Endothelial cell (in vitro differentiated cells): ENCODE measurements around the gene CREB5. TPM values are rescaled to one million over a fixed set of nuclear protein-coding genes. Genes with fewer than 3 reads are reported as not detected.

Source experiments
- DNase-seq: peaks from one replicate; pipeline ENCODE4 v3.0.0; 2021; ENCODE audit warnings: low spot score
- H3K27ac Mint-ChIP-seq: one replicate; pipeline ENCODE4 v1.8.0; 2021; ENCODE audit warnings: mixed read lengths, inconsistent platforms; ENCODE audit not compliant: unreplicated experiment
- H3K27me3 Mint-ChIP-seq: one replicate; pipeline ENCODE4 v1.8.0; 2021; ENCODE audit warnings: mild to moderate bottlenecking, moderate library complexity, mixed read lengths, inconsistent platforms; ENCODE audit not compliant: unreplicated experiment
- H3K36me3 Mint-ChIP-seq: one replicate; pipeline ENCODE4 v1.8.0; 2021; ENCODE audit warnings: mild to moderate bottlenecking, low read depth, mixed read lengths, inconsistent platforms; ENCODE audit not compliant: unreplicated experiment
- H3K4me1 Mint-ChIP-seq: one replicate; pipeline ENCODE4 v1.8.0; 2021; ENCODE audit warnings: mild to moderate bottlenecking, mixed read lengths, inconsistent platforms; ENCODE audit not compliant: unreplicated experiment
- H3K4me3 Mint-ChIP-seq: one replicate; pipeline ENCODE4 v1.8.0; 2021; ENCODE audit warnings: mild to moderate bottlenecking, mixed read lengths, inconsistent platforms; ENCODE audit not compliant: unreplicated experiment
- H3K9me3 Mint-ChIP-seq: one replicate; pipeline ENCODE4 v1.8.0; 2021; ENCODE audit warnings: mixed read lengths, inconsistent platforms; ENCODE audit not compliant: unreplicated experiment
- long read RNA-seq: library from polyadenylated mRNA; unstranded; transcript quantifications from one replicate; pipeline ENCODE4 v2.0.0, GENCODE V29; 2020; ENCODE audit not compliant: unreplicated experiment
- total RNA-seq: library from RNA; stranded (reverse); fragmentation: NEBNext Ultra II Directional; extraction: Animal tissue kit (Norgen Biotek cat#: 25700); gene quantifications from one replicate; pipeline ENCODE4 v1.2.1, GENCODE V29; 2021; ENCODE audit not compliant: unreplicated experiment
- TF ChIP-seq, protein P1 (sequence below): fragments of 200-600 bp; sonication (generic); IDR thresholded peaks from one replicate; pipeline ENCODE4 v1.5.0; 2021; ENCODE audit warnings: antibody characterized with exemption; ENCODE audit not compliant: unreplicated experiment

CREB5 gene
- total RNA-seq = 5.6 TPM
- long read RNA-seq, partial matches to known transcripts = 0 of 4 reads
- long read RNA-seq, other reads (novel, unspliced or antisense) = 2 of 4 reads

GRCh38 chr7:28411876-28412662 is at the start of gene CREB5:
Gene CREB5 (plus strand): TSS chr7:28412518. CDS start chr7:28412915, 397 bp downstream.
- Mint-ChIP-seq H3K4me1 (peaks cover 16% of the 10 kb centered on the region), H3K36me3 (peaks cover 4% of the 10 kb centered on the region), H3K9me3 (no peaks in the 10 kb centered on the region), H3K27ac (no peak within 1 kb of the TSS), H3K27me3 (peaks cover 26% of the 10 kb centered on the region), H3K4me3 (no peak within 1 kb of the TSS)
- no peak for DNase-seq
- TF ChIP-seq, protein P1, sequence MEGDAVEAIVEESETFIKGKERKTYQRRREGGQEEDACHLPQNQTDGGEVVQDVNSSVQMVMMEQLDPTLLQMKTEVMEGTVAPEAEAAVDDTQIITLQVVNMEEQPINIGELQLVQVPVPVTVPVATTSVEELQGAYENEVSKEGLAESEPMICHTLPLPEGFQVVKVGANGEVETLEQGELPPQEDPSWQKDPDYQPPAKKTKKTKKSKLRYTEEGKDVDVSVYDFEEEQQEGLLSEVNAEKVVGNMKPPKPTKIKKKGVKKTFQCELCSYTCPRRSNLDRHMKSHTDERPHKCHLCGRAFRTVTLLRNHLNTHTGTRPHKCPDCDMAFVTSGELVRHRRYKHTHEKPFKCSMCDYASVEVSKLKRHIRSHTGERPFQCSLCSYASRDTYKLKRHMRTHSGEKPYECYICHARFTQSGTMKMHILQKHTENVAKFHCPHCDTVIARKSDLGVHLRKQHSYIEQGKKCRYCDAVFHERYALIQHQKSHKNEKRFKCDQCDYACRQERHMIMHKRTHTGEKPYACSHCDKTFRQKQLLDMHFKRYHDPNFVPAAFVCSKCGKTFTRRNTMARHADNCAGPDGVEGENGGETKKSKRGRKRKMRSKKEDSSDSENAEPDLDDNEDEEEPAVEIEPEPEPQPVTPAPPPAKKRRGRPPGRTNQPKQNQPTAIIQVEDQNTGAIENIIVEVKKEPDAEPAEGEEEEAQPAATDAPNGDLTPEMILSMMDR = no peak

- H3K36me3 Mint-ChIP-seq = no peaks in the 10 kb centered on the region
- no peaks in the 10 kb centered on the region for H3K9me3 Mint-ChIP-seq
- H3K27me3 Mint-ChIP-seq = no peaks in the 10 kb centered on the region
- no peak overlapping the region for H3K27ac Mint-ChIP-seq
- no peak for DNase-seq
- TF ChIP-seq, protein P1 = no peak
- H3K4me1 Mint-ChIP-seq = no peaks in the 10 kb centered on the region
- H3K4me3 Mint-ChIP-seq = no peak overlapping the region
These were observed 49.5 kb upstream of the CREB5 start for GRCh38 chr7:28362812-28363211.

DNA sequence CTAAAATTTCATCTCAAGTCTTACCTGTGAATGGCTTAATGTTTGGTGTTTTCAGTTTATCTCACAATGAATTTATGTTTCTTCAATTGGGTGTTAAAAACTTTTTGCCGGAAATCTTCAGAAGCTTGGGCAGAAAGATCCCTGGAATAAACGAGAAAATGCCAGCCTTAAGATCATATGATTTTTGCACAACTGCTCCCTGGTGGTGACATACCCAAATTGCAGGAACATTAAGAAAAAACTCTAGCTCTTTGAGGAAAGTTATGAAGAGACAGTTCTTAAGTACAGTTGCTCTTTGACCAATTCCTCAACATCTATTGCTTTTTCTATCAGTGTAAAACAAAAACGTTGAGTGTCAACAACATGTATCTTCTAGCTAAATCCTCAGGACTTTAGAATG is 48.2 kb upstream of the CREB5 start:
- no peak for DNase-seq
- H3K4me3 Mint-ChIP-seq = no peak overlapping the region
- H3K36me3 Mint-ChIP-seq = no peaks in the 10 kb centered on the region
- no peaks in the 10 kb centered on the region for H3K27me3 Mint-ChIP-seq
- H3K9me3 Mint-ChIP-seq = no peaks in the 10 kb centered on the region
- TF ChIP-seq, protein P1 = peak; percentile 72
- H3K4me1 Mint-ChIP-seq = no peaks in the 10 kb centered on the region
- H3K27ac Mint-ChIP-seq = no peak overlapping the region

- H3K27ac Mint-ChIP-seq = no peak overlapping the region
- H3K27me3 Mint-ChIP-seq = peaks cover 2% of the 10 kb centered on the region
These were observed 42.8 kb upstream of the CREB5 start for GRCh38 chr7:28369523-28369922.

More at GRCh38 chr7:28369523-28369922, 42.8 kb upstream of the CREB5 start:
- no peak for DNase-seq
- Mint-ChIP-seq H3K36me3 (no peaks in the 10 kb centered on the region), H3K4me3 (no peak overlapping the region), H3K4me1 (no peaks in the 10 kb centered on the region), H3K9me3 (no peaks in the 10 kb centered on the region)
- TF ChIP-seq, protein P1 = no peak
